ENCODE measurements around the gene MYO1A.

The MYO1A gene

DNA sequence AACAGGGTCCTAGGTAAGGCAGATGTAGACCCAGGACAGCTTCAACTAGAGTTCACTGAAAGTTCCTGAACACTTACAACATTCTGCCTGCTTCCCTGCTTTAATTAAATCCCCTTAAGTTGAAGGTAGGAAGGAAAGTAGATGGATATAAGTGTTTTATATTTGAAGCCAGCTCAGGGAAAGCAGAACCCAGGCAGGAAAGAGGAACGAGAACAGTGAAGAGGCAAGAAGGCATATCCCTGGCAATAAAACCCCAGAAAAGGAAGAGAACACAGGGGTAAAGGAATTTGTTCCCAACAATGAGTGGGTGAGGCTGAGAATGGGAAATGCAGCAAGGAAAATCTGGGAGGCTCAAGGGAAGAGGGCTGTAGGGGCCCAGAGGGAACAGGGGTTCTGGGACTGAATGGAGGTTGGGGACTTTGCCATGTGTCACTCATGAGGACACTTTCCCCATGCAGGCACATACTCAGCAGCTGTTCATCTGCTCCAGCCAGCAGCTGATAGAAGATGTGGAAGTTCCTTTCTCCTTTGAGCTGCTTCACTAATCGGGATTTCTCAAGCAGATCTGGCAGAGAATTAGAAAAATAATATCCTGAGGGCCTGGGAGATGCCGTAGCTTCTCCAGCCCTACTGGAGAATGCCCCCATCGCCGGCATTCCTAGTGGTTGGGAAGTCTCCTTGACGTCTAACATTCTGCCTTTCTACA, 3.7 kb downstream of the MYO1A start (continued):
- no peak for TF ChIP-seq ZNF544 (tag by site-specific recombination; IDR thresholded peaks at IDR 0.05)
- TF ChIP-seq KLF7 (tag by site-specific recombination; IDR thresholded peaks at IDR 0.05; ENCODE audit: borderline replicate concordance): no peak
- no peak for TF ChIP-seq ZNF776 (tag by site-specific recombination; IDR thresholded peaks at IDR 0.05; ENCODE audit: borderline replicate concordance)
- TF ChIP-seq OVOL3 (tag by site-specific recombination; IDR thresholded peaks at IDR 0.05): no peak
- TF ChIP-seq ZNF580 (tag by site-specific recombination; IDR thresholded peaks at IDR 0.05): no peak
- TF ChIP-seq SCRT2 (tag by site-specific recombination; IDR thresholded peaks at IDR 0.05): no peak
- TF ChIP-seq, protein P1, sequence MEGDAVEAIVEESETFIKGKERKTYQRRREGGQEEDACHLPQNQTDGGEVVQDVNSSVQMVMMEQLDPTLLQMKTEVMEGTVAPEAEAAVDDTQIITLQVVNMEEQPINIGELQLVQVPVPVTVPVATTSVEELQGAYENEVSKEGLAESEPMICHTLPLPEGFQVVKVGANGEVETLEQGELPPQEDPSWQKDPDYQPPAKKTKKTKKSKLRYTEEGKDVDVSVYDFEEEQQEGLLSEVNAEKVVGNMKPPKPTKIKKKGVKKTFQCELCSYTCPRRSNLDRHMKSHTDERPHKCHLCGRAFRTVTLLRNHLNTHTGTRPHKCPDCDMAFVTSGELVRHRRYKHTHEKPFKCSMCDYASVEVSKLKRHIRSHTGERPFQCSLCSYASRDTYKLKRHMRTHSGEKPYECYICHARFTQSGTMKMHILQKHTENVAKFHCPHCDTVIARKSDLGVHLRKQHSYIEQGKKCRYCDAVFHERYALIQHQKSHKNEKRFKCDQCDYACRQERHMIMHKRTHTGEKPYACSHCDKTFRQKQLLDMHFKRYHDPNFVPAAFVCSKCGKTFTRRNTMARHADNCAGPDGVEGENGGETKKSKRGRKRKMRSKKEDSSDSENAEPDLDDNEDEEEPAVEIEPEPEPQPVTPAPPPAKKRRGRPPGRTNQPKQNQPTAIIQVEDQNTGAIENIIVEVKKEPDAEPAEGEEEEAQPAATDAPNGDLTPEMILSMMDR (tag by site-specific recombination; IDR thresholded peaks at IDR 0.05): no peak

DNA sequence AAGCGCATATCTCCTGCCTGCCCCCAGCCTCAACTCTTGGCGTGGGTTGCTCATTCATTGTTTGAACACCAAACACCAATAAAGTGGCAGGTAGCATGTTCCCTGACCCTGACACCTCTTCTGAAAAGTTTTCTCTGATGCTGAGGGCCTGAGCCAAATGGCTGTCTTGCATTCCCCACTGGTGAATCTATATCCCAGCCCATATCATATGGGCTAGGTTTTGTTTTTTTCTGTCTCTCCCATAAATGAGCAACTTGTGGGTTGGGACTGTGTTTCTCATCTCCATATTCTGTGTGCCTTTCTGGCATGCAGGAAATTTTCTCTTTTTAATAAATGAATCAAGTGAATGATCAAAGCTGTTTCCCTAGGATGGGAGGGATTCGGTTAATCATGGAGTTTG, 5.0 kb downstream of the MYO1A start:
- ChIA-PET CTCF (interaction anchor here (0.7 kb wide), 1 partner anchor 14 kb away, joined by 3 read pairs; no protein-coding TSS in a partner anchor), POLR2A (no interaction called here)
- no peaks in the 10 kb centered on the region for H3K4me1 ChIP-seq (ENCODE audit: control insufficient read depth, insufficient read depth, low read length)
- H3K27ac ChIP-seq (ENCODE audit: extremely low read depth, low read depth, low read length): no peak overlapping the region
- H3K9me3 ChIP-seq (ENCODE audit: control insufficient read depth, insufficient read depth, low read depth, low read length): no peaks in the 10 kb centered on the region
- TF ChIP-seq GFI1B (tag by site-specific recombination; IDR thresholded peaks at IDR 0.05): no peak
- no peak for TF ChIP-seq ZBTB11 (tag by site-specific recombination; conservative IDR thresholded peaks at IDR 0.05; ENCODE audit: low read depth)
- no peak for TF ChIP-seq ZNF530 (tag by site-specific recombination; IDR thresholded peaks at IDR 0.05; ENCODE audit: low read depth)
- no peak for TF ChIP-seq ZNF624 (tag by site-specific recombination; IDR thresholded peaks at IDR 0.05)
- TF ChIP-seq ZNF837 (tag by site-specific recombination; IDR thresholded peaks at IDR 0.05): no peak
- TF ChIP-seq, protein P2, sequence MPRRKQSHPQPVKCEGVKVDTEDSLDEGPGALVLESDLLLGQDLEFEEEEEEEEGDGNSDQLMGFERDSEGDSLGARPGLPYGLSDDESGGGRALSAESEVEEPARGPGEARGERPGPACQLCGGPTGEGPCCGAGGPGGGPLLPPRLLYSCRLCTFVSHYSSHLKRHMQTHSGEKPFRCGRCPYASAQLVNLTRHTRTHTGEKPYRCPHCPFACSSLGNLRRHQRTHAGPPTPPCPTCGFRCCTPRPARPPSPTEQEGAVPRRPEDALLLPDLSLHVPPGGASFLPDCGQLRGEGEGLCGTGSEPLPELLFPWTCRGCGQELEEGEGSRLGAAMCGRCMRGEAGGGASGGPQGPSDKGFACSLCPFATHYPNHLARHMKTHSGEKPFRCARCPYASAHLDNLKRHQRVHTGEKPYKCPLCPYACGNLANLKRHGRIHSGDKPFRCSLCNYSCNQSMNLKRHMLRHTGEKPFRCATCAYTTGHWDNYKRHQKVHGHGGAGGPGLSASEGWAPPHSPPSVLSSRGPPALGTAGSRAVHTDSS (tag by site-specific recombination; IDR thresholded peaks at IDR 0.05): no peak
- TF ChIP-seq ZNF202 (tag by site-specific recombination; IDR thresholded peaks at IDR 0.05; ENCODE audit: borderline replicate concordance): no peak
- no peak for TF ChIP-seq ZNF292 (tag by site-specific recombination; IDR thresholded peaks at IDR 0.05; ENCODE audit: borderline replicate concordance, low read depth)
- TF ChIP-seq ZNF24 (tag by site-specific recombination; IDR thresholded peaks at IDR 0.05): no peak
- TF ChIP-seq ZIC2 (tag by site-specific recombination; IDR thresholded peaks at IDR 0.05): no peak
- TF ChIP-seq ZNF658 (tag by site-specific recombination; IDR thresholded peaks at IDR 0.05): no peak
- no peak for TF ChIP-seq BCL11A (tag by site-specific recombination; IDR thresholded peaks at IDR 0.05; ENCODE audit: low read depth)
- no peak for TF ChIP-seq ZNF335 (tag by site-specific recombination; conservative IDR thresholded peaks at IDR 0.05)
- no peak for TF ChIP-seq ZSCAN16 (tag by site-specific recombination; IDR thresholded peaks at IDR 0.05)
- TF ChIP-seq ZNF510 (tag by site-specific recombination; IDR thresholded peaks at IDR 0.05; ENCODE audit: insufficient replicate concordance): no peak
- TF ChIP-seq ZFP69B (tag by site-specific recombination; IDR thresholded peaks at IDR 0.05): no peak
- no peak for TF ChIP-seq ZNF560 (tag by site-specific recombination; IDR thresholded peaks at IDR 0.05; ENCODE audit: borderline replicate concordance)
- TF ChIP-seq ZNF221 (tag by site-specific recombination; IDR thresholded peaks at IDR 0.05; ENCODE audit: borderline replicate concordance): no peak
- H3K4me3 ChIP-seq (ENCODE audit: low read depth, low read length): no peak overlapping the region
- H3K36me3 ChIP-seq (ENCODE audit: control insufficient read depth in 2 of 2, insufficient read depth in 1 of 2, low read length in 2 of 2): no peaks in the 10 kb centered on the region

All from HEK293 (cell line).